GM21825 (cell line): ENCODE measurements around the gene RLF.
A peak's percentile ranks its signal among the peaks of the same experiment; 100 is the strongest.

Experiments
- ATAC-seq: cut with Tn5 transposase; IDR thresholded peaks from one replicate; pipeline ENCODE4 v1.9.1; 2021; ENCODE audit warnings: mild to moderate bottlenecking, moderate library complexity; ENCODE audit not compliant: unreplicated experiment

RLF gene

GRCh38 chr1:40161125-40161887 is at the start of gene RLF:
Gene RLF (plus strand): TSS chr1:40161387. CDS start chr1:40161400, 13 bp downstream.
- ATAC-seq: peak; percentile 95

DNA sequence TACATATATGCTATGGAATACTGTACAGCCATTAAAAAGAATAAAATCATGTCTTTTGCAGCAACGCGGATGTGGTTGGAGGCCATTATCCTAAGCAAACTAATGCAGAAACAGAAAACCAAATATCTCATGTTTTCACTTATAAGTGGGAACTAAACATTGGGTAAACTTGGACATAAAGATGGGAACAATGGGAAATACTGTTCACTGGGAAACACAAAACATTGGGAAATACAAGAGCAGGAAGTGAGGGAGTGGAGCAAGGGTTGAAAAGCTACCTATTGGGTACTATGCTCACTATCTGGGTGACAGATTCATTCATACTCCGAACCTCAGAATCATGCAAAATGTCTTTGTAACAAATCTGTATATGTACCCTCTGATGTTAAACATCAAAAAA is 46.8 kb upstream of the RLF start:
- ATAC-seq: no peak

GRCh38 chr1:40120128-40120527 is 41.1 kb upstream of the RLF start:
- ATAC-seq: no peak

- ATAC-seq: no peak
Observed at GRCh38 chr1:40122855-40123254, 38.3 kb upstream of the RLF start.

DNA sequence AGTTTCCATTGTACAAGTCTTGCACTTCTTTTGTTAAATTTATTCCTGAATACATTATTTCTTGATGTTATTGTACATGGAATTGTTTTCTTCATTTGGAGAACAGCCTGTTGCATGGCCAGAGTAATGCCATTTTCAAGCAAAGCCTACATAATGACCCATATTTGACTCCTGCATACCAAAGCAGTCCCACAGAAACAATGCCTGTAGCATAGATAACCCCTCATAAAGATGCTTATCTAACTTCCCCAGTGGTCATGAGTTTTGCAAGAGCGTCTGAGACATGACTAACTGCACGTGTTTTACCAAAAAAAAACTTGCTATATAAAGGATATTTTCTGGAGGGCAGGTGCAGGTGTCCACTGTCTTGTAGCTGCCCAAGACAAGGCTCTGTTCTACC is 30.3 kb upstream of the RLF start:
- ATAC-seq: no peak

GRCh38 chr1:40132383-40133311 is 28.5 kb upstream of the RLF start:
- no peak for ATAC-seq

GRCh38 chr1:40133312-40133665 is 27.9 kb upstream of the RLF start:
- ATAC-seq: no peak

DNA sequence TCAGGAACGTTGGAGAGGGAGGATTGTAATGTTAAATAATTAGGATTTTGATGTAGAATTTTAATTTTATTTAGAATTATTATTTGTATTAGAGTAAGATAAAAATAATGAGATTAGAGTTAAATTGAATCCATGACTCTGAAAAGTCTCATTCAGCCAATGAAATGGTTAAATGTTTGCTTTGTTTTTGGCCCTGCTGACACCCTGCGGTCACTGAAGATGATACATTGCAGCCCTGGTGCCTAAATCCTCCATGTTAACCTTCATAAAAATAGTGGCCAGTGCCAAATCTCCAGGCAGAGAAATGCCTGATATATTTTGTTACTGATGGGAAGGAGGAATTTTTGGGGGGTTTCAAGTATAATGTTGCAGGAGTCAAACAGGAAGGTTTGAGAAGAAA is 27.3 kb upstream of the RLF start:
- ATAC-seq: no peak

GRCh38 chr1:40140211-40140973 is 20.8 kb upstream of the RLF start:
- ATAC-seq: no peak

DNA sequence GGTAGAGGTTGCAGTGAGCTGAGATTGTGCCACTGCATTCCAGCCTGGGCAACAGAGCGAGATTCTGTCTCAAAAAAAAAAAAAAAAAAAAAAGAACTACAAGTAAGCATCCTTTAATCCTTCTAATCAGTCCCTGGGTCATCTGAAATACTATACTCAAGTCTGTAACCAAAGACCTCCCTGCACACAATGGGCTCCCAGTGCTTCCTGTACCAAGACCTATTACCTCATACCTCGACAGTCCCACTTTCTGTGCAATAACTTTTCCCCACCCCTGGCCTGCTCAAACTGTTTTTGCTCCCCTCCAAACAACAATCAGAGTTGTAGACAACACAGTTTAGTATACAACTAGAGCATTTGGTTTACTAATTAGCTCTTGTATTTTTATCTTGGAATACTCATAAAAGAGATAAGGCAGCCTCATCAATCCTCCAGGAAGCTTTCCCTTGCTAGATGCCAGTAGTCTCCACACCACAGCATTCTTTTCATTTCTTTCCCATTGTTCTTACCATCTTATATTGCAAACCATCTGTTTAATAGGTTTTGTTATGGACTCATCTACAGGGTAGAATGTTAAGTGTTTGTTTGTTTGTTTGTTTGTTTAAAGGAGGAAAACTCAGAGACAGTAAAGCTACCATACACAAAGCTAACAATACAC is 19.2 kb upstream of the RLF start:
- ATAC-seq: no peak

DNA sequence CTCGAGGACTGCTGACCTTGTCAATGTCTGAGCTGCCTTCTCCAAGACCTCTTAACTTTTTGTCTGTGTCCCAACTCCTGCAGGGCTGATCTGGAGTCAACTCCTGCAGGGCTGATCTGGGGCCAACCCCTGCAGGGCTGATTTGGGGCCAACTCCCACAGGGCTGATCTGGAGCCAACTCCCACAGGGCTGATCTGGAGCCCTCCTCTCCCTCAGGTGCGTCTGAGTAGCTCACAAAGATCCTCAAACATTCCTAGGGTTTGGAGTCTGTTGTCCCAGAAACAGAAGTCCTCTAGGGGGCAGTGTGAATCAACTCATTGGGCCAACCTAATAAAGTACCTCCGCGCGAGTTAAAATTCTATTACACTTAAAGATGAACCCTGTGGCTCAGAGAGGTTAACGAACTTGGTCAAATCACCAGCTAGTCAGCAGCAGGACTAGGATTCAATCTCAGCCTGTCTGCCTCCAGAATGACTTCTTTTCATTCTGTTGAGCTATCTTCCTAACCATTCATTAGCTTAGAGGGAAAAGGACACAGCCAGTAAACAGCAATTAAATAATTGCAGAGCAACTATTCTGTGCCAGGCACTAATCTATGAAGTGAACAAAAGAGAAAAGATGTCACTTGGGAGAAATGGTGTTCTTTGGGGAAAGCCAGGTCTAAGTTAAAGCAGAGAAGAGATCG is 17.2 kb upstream of the RLF start:
- no peak for ATAC-seq

GRCh38 chr1:40151457-40152079 is 9.6 kb upstream of the RLF start:
- no peak for ATAC-seq

DNA sequence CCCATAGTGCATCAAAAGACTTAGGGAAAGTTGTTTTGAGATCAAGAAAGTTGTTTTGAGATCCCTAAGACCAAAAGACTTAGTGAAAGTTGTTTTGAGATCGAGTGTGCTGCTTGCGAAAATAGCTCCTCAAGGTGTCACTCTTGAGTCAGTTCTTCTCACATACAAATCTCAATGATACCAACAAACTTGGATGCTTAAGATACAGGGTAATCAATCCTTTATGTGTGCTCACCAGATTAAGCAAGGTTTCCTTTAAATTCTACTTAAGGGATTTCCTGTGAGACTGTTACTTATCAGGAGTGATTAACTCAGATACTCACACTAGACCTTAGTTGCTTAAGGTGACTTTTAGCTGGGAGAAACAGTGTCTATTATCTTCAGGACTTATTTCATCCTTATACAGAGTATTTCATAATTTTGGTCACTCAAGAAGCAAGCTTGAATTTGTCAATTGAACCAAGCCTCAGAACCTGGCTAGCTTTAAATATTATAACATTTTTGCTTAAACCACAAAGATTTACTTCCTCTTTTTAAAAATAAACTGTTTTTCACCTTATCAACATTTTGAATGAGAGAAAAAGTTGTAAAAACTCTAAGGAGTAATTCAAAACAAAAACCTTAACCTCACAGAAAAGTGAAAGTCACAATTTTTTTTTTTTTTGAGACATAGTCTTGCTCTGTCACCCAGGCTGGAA is 8.0 kb upstream of the RLF start:
- ATAC-seq: peak; percentile 51

GRCh38 chr1:40155135-40155534 is 6.1 kb upstream of the RLF start:
- no peak for ATAC-seq

DNA sequence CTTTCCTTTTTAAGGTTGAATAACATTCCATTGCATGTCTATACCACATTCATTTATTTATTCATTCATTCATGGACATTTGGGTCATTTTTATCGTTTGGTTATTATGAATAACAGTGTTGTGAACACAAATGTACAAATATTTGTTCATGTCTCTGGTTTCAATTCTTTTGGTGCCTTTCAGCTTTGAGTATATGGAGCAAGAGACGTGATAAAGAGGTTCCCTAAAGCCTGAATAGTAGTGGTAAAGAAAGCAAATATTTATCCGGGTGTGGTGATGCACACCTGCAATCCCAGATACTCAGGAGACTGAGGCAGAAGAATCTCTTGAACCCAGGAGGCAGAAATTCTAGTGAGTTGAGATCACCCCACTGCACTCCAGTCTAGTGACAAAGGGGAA is 5.3 kb upstream of the RLF start:
- ATAC-seq: no peak

- no peak for ATAC-seq
Observed at GRCh38 chr1:40160806-40161124, 422 bp upstream of the RLF start.

- ATAC-seq: no peak
Observed at GRCh38 chr1:40161888-40162397, 756 bp downstream of the RLF start.

DNA sequence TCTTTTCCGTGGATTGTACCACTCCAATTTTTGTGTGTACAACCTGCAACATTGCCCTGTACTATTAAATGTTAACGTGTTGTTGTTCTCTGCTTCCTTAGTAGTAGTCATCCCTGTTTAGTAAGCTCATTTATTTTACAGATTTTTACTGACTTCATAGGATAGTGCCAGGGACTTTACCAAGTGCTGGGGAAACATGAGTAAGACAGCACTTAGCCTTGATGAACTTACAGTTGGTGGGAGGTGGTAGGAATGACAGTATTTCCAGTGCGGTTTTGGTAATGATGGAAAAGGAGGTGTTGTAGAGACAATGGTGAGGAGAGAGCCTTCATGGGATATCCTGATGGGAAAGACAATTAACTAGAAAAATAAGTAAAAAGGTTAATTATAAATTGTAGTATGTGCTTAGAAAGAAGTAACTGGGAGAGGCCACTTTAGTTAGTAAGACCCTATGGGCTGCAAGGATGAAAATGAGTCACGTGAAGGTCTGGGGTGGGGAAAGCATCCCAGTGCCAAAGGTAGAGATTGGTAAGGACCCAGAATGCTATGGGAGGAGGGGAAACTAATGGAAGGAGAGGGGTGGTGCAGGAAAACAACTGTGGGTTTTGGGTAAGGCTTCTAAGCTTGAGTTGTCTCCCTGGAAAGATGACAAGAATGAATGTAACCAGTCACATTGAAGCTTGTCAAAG is 1.7 kb downstream of the RLF start:
- ATAC-seq: no peak

DNA sequence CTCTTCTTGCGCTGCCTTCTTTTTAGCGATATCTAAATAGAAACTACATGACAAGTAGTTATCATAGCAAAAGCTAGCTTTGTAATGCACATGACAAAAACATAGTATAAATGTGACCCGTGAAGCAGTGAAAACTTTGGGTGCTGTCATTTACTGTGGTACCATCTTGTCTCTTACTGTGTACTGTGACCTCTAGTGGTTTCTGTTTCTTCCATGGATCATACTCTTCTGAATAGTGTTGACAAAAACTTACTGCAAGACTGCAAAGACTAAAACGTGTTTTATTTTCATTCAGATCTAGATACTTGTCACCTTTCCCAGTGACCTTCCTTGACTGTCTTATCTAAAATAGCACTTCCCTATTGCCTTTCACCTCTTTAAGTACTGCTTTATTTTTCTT is 6.1 kb downstream of the RLF start:
- no peak for ATAC-seq
